ENCODE data around the gene PLPPR2. TPM values are rescaled to one million over a fixed set of nuclear protein-coding genes. Genes with fewer than 3 reads are reported as not detected.
A peak's percentile ranks its signal among the peaks of the same experiment; 100 is the strongest.
"Not testable (repeated sequence)": the region's sequence is repeated elsewhere in the genome, so short reads cannot be mapped to it uniquely, and the experiment has no call there.

The PLPPR2 gene
- 10 to 100 TPM in 1 of 3 donors, 1 to 10 TPM in 2; 5.1 to 32.8 (median 7.4) TPM for total RNA-seq
- long read RNA-seq, donor 1, transcript PLPPR2-201 (10 exons, 2,727 nt), result major isoform, 7 of 22 reads
- long read RNA-seq, donor 1, partial matches to known transcripts, result 3 of 22 reads
- long read RNA-seq, donor 1, other reads (novel, unspliced or antisense), result 11 of 22 reads
- long read RNA-seq, donor 2, partial matches to known transcripts, result 1 of 2 reads
- long read RNA-seq, donor 2, other reads (novel, unspliced or antisense), result 0 of 2 reads

GRCh38 chr19:11355160-11356073 lies at the start of gene PLPPR2:
Gene PLPPR2, plus strand, starts transcription at chr19:11355432. Its CDS starts 2,242 bp downstream, at chr19:11357674.
- TF ChIP-seq CTCF (IDR thresholded peaks at IDR 0.05), result no peak
- no peaks in the 10 kb centered on the region for H3K36me3 ChIP-seq (ENCODE audit: low read depth)
- H3K4me1 ChIP-seq (ENCODE audit: low read depth), result peaks cover 2% of the 10 kb centered on the region
- H3K4me3 ChIP-seq, result peak within 1 kb of the TSS; percentile 14
- intact Hi-C loops (cut with DNase I, micrococcal nuclease), result no loop called here
- peak; percentile 92 to 94 (median 94) for DNase-seq
- ATAC-seq, result peak; percentile 98
- no peaks in the 10 kb centered on the region for H3K9me3 ChIP-seq

GRCh38 chr19:11306337-11306736 lies 48.9 kb upstream of the PLPPR2 start:
- intact Hi-C loops (cut with DNase I, micrococcal nuclease), result no loop called here
- Histone ChIP-seq H3K4me1 (ENCODE audit: low read depth) (no peaks in the 10 kb centered on the region), H3K36me3 (ENCODE audit: low read depth) (no peaks in the 10 kb centered on the region), H3K9me3 (no peaks in the 10 kb centered on the region), H3K4me3 (no peak overlapping the region)
- no peak for TF ChIP-seq CTCF (IDR thresholded peaks at IDR 0.05)
- ATAC-seq (no peak), DNase-seq (peak in 1 of 3 donors; percentile 8)

- H3K4me1 ChIP-seq (ENCODE audit: low read depth), result peaks cover 19% of the 10 kb centered on the region
- H3K9me3 ChIP-seq; intact Hi-C loops (cut with DNase I, micrococcal nuclease); H3K36me3 ChIP-seq (ENCODE audit: low read depth); H3K4me3 ChIP-seq; ATAC-seq: not testable (repeated sequence)
- peak in 1 of 3 donors; percentile 17 for DNase-seq
Measured at GRCh38 chr19:11320278-11320995, 34.8 kb upstream of the PLPPR2 start.

GRCh38 chr19:11321191-11322126 lies 33.8 kb upstream of the PLPPR2 start:
- H3K9me3 ChIP-seq, result no peaks in the 10 kb centered on the region
- ATAC-seq (no peak), DNase-seq (peak in 1 of 3 donors; percentile 43)
- no peak overlapping the region for H3K4me3 ChIP-seq
- peaks cover 19% of the 10 kb centered on the region for H3K4me1 ChIP-seq (ENCODE audit: low read depth)
- intact Hi-C loops (cut with DNase I, micrococcal nuclease), result no loop called here
- H3K36me3 ChIP-seq (ENCODE audit: low read depth), result no peaks in the 10 kb centered on the region
- no peak for TF ChIP-seq CTCF (IDR thresholded peaks at IDR 0.05)

GRCh38 chr19:11322269-11323024 lies 32.8 kb upstream of the PLPPR2 start:
- ATAC-seq, result no peak
- no peak for DNase-seq
- no peak overlapping the region for H3K4me3 ChIP-seq
- intact Hi-C loops (cut with DNase I, micrococcal nuclease), result no loop called here
- H3K36me3 ChIP-seq (ENCODE audit: low read depth), result no peaks in the 10 kb centered on the region
- no peak for TF ChIP-seq CTCF (IDR thresholded peaks at IDR 0.05)
- peaks cover 19% of the 10 kb centered on the region for H3K4me1 ChIP-seq (ENCODE audit: low read depth)
- no peaks in the 10 kb centered on the region for H3K9me3 ChIP-seq

Measured in mucosa of descending colon (tissue), 3 donors.